ENCODE measurements around the gene ING1. TPM values are rescaled to one million over a fixed set of nuclear protein-coding genes. Genes with fewer than 3 reads are reported as not detected.

The ING1 gene
- total RNA-seq, 2 experiments from 2014 or later, result 16.0 to 21.3 TPM

DNA sequence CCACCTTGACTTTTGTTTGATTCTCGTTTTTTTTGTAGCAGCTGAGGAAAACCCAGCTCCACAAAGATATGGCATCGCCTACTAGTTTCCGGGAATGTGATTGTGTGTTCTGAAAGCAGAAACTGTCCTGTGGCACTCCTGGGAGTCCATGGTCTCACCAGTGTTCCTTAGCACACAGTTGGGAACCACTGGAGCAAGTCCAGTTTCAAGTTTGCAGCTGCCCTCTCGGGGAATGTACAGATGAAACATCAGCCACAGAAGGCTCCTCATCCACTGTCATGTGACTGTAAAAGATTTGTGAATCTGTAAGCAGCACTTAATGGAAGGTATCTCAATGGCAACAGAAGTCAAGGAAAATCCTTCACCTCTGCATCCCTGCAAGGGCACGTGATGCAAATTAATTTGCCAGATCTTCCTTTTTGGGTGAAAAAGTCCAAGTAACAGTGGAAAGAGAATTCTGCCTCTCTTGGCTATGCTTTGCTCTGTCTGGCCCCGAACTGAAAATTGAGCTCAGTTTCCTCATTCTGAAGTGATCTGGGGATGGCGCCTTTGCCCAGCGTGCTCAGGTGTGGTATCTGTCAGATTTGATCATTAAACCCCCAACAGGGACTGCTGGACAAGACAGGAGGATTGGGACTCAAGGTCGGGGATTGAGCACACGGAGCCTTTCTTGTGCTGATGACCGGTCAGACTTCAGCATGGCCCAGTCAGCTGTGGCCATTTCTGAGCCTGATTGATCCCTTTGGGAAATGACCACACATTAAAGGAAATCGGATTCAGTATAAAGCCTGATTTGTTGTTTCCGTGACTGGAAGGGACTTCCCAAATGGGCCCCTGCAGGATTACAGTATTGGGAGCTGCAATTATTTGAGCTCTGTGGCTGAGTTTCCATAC, 58.8 kb downstream of the ING1 start:
- Mint-ChIP-seq H3K4me1 (no peaks in the 10 kb centered on the region), H3K4me3 (no peak overlapping the region), H3K36me3 (ENCODE audit: low read depth) (no peaks in the 10 kb centered on the region), H3K27ac (no peak overlapping the region), H3K27me3 (peaks cover 17% of the 10 kb centered on the region), H3K9me3 (no peaks in the 10 kb centered on the region)
- no peak for DNase-seq
- ChIA-PET POLR2A (no interaction called here), CTCF (interaction anchor here (0.7 kb wide), 1 partner anchor 1834 kb away, joined by 3 read pairs; no protein-coding TSS in a partner anchor)

Other genes with a start within 250 kb of the ING1 start
- 1 to 10 TPM; 3.2 to 4.1 TPM for gene RAB20, start 152.0 kb upstream of the ING1 start, total RNA-seq
- gene NAXD, start 98.2 kb upstream of the ING1 start, total RNA-seq, result 10 to 100 TPM; 23.3 to 25.2 TPM
- gene CARS2, start 7.6 kb upstream of the ING1 start, total RNA-seq, result 10 to 100 TPM; 58.9 to 69.5 TPM
- 100 to 1,000 TPM; 101 to 111 TPM for gene ANKRD10, start 201.4 kb downstream of the ING1 start, total RNA-seq